GM12891 (cell line): Measurements from ENCODE around the gene SKIC8.

ENCODE experiments used
- POLR2A ChIP-seq: IDR thresholded peaks from 2 replicates; pipeline ENCODE4 v1.6.1; 2011; ENCODE audit warnings: low read depth, low read length, control low read depth
- POLR2AphosphoS5 ChIP-seq: IDR thresholded peaks from 2 replicates; pipeline ENCODE4 v1.6.1; 2011; ENCODE audit warnings: low read depth, low read length, control low read depth
- SPI1 ChIP-seq: IDR thresholded peaks from 2 replicates; pipeline ENCODE4 v1.6.1; 2011; ENCODE audit warnings: low read depth, low read length, control low read depth

GRCh38 chr15:78255421-78256043 is 43.9 kb downstream of the SKIC8 start:
- no peak for TF ChIP-seq POLR2A
- TF ChIP-seq POLR2AphosphoS5, result no peak
- no peak for TF ChIP-seq SPI1
